Stimulated activated CD4-positive, alpha-beta T cell treated with anti-CD3 and anti-CD28 coated beads, Interleukin-4, amount 100 ng/mL, for 4 hours (primary cell): ENCODE results near the gene FOLR3.
"Not testable (repeated sequence)": the region's sequence is repeated elsewhere in the genome, so short reads cannot be mapped to it uniquely, and the experiment has no call there.

Source experiments
- DNase-seq, 2 experiments: peaks; one replicate each; pipeline ENCODE4 v3.0.0-alpha.2; 2020

FOLR3 gene

DNA sequence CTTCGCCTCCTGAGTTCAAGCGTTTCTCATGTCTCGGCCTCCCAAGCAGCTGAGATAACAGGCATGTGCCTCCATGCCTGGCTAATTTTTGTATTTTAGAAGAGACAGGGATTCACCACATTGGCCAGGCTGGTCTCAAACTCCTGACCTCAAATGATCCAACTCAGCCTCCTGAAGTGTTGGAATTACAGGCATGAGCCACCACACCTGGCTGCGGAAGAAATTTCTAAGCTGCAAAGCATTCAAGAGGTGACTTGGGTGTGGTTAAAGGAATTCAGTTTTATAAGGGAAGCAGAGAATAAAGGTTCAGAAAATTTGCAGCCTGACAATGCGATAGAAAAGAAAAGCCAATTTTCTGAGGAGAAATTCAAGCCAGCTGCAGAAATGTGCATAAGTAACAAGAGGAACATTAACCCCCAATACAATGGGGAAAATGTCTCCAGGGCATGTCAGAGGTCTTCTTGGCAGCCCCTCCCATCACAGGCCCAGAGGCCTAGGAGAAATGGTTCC, 33.6 kb downstream of the FOLR3 start:
- DNase-seq: not testable (repeated sequence)

DNA sequence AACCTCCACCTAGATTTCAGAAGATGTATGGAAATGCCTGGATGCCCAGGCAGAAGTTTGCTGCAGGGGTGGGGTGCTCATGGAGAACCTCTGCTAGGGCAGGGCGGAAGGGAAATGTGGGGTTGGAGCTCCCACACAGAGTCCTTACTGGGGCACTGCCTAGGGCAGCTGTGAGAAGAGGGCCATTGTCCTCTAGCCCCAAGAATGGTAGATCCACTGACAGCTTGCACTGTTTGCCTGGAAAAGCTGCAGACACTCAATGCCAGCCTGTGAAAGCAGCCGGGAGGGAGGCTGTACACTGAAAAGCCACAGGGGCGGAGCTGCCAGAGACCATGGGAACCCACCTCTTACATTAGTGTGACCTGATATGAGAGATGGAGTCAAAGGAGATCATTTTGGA, 34.2 kb downstream of the FOLR3 start:
- not testable (repeated sequence) for DNase-seq

DNA sequence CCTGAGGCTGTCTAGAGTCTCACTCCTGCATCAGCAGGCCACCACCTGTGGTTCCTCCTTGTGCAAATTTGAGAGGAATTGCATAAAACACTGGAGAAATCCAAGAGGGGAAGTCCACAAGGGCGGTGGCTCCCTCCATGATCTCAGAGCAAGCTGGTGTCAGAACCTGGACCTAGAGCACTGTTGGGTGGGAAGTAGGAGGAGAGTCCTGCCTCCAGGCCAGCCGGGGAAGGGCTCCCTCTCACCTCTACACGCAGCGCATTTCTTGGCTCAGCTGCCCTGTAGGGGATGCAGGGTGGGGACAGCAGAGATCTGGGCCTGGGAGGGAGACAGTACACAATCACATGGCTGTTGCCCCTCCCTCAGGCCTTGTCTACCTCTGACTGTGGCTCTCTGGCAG, 36.5 kb downstream of the FOLR3 start:
- not testable (repeated sequence) for DNase-seq

DNA sequence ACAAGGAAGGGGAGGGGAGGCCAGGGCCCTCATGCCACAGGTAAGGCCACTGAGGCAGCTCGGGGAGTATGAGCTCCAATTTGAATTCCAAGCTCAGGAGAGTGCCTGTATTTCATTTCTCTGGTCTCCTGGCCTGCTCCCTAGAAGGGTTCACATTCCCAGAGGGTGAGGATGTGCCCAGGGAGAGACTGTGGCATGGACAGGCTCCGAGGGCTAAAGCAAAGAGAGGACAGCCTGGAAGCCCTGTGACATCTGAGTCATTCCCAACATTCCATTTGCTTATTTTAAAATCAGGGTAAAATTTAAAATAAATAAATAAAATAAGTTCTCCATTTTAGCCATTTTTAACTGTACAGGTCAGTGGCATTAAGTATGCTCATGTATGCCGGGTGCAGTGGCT, 37.8 kb downstream of the FOLR3 start:
- DNase-seq: no peak

DNA sequence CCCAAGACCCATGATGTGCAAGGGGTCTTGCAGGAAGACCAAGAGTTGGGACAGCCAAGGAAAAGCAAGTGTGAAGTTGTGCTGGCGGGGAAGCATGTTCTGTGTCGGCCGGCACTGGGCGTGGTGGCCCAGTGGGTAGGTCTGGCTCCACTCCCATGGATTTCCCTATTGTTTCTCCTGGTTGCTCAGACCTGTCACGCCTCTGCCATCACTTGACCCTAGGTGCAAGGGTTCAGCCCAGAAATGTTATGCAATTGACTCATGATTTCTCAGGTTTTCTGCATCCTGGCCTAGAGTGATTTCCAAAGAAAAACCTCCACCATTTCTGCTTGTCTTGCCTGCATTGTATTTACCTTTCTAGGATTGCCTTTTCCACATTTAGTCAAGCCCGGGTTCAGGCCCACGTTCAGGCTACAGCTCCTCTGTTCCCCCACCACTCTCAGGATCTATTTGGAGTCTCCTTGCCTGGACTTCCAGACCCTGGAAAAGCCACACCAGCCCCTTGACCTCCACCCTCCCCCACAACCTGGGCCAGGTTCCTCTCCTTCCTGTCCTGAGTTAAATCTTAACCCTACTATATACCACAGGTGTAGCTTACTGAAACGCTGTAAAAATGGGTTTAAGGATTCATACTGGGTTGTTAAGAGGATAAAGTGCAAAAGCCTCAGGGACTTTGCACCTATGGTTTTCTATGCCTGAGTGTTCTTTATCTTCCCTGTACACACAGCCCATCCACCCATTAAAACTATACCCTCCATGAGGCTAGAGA, 39.0 kb downstream of the FOLR3 start:
- DNase-seq: no peak

- DNase-seq: no peak
These were observed 42.1 kb downstream of the FOLR3 start for GRCh38 chr11:72177656-72178055.

GRCh38 chr11:72179049-72179803, 43.7 kb downstream of the FOLR3 start:
- DNase-seq: no peak

DNA sequence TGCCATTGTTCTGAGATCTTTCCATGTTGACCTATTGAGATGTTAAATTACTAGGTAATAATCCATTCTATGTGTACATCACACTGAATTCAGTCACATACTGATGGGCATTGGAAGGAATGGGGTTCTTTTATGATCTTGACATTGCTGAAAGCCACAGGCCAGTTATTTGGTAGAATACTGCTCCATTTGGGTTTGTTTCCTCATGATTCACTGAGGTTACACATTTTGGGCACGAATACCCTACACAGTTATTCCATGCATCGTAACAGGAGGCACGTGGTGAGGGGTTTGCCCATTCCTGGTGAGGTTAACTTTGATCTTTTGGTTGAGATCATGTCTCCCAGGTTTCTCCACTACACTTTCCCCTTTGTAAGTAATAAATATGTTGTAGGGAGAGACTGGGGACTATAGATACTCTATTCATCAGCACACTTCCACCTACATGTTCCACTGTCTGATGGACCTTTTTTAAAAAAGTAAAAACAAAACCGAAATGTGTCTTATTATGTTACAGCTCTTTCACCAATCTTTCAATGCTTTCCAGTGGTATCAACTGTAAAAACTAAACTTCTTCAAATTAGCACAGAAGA, 44.4 kb downstream of the FOLR3 start:
- DNase-seq: no peak

DNA sequence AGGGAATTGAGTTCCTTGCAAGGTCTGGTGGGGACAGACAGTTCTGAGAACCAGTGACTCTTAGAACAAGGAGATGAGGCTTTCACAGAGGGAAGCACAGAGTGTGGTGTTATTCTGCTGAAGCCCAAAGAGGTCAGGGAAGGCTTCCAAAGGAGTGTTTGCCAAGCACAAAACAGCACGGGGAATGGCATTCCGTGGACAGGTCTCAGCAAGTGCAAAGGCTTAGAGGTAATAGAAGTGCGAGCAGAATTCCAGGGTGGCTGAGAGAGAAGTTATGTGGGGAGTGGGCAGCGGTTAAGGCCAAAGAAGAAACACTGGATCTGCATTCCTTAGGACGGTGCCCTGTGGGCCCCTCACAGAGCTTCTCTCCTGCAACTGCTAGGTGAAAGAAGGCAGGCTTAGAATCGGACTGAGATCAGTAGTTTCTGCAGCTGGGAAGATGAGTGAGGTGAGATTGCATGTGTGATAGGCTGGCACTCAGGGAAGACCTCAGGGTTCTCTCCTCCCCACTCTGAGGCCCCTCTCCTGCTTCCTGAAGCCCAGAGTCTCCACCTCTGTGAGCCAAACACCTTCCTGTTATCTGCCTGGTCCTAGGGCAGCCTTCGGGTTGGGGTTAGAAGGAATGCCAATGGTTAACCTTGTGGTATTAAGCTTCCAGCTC, 45.5 kb downstream of the FOLR3 start:
- DNase-seq: not testable (repeated sequence)

DNA sequence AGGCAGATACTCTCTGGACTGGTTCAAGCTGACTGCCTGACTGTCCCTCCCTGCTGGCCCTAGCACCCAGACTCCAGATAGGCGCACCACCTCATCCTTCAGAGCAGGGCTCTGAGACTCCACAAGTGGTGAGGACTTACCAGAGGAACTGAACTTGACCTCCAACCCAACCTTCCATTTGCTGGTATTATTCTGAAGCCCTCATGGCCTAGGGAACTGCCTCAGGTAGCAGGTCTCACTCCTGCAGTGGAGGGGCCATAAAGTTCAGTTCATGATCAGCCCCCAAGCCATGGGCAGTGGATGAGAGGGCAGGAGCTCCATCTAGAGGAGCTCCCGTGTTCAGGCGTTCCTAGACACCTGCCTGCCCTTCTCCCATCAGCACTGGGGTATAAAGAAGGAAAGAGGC, 46.0 kb downstream of the FOLR3 start:
- not testable (repeated sequence) for DNase-seq

- DNase-seq: no peak
These were observed 52.7 kb downstream of the FOLR3 start for GRCh38 chr11:72188267-72188666.
